Calu3 (cell line): ENCODE measurements around the gene SOAT1. TPM values are rescaled to one million over a fixed set of nuclear protein-coding genes. Genes with fewer than 3 reads are reported as not detected.
"Not testable (repeated sequence)": the region's sequence is repeated elsewhere in the genome, so short reads cannot be mapped to it uniquely, and the experiment has no call there.

Experiments
- BruUV-seq: library from RNA; stranded (reverse); fragments of 400-500 nt; replicated peaks from 2 replicates; lab custom pipeline; 2021; lab: Mats Ljungman, UMichigan
- CTCF ChIA-PET: fragments of 300-600 bp; sonication (Branson Sonifier 250); formaldehyde crosslinking; loops from one replicate; lab custom pipeline; 2022; ENCODE audit warnings: antibody characterized with exemption; lab: Charles Lee
- DNase-seq: peaks from one replicate; pipeline ENCODE4 v3.0.0; 2022
- H3K27ac Mint-ChIP-seq: one replicate; pipeline ENCODE4 v1.8.0; 2022; ENCODE audit warnings: mixed read lengths; ENCODE audit not compliant: unreplicated experiment
- H3K27me3 Mint-ChIP-seq: one replicate; pipeline ENCODE4 v1.8.0; 2022; ENCODE audit warnings: mixed read lengths; ENCODE audit not compliant: unreplicated experiment
- H3K36me3 Mint-ChIP-seq: one replicate; pipeline ENCODE4 v1.8.0; 2022; ENCODE audit warnings: mild to moderate bottlenecking, moderate library complexity, mixed read lengths; ENCODE audit not compliant: insufficient read depth, unreplicated experiment
- H3K4me1 Mint-ChIP-seq: one replicate; pipeline ENCODE4 v1.8.0; 2022; ENCODE audit warnings: mild to moderate bottlenecking, low read depth, mixed read lengths; ENCODE audit not compliant: unreplicated experiment
- H3K4me3 Mint-ChIP-seq: one replicate; pipeline ENCODE4 v1.8.0; 2022; ENCODE audit warnings: mild to moderate bottlenecking, low read depth, moderate library complexity, mixed read lengths; ENCODE audit not compliant: unreplicated experiment
- H3K9me3 Mint-ChIP-seq: one replicate; pipeline ENCODE4 v1.8.0; 2022; ENCODE audit warnings: low read depth, mixed read lengths; ENCODE audit not compliant: unreplicated experiment
- intact Hi-C: fragments of 100-400 bp; cut with micrococcal nuclease; formaldehyde crosslinking; loops from one replicate; pipeline ENCODE4 v1.10.0; 2022; ENCODE audit not compliant: unreplicated experiment
- total RNA-seq: library from RNA; stranded (reverse); gene quantifications from 2 replicates; pipeline ENCODE4 v1.2.3, GENCODE V29; 2022
- TF ChIP-seq, protein P1 (sequence below): fragments of 200-600 bp; IDR thresholded peaks from one replicate; pipeline ENCODE4 v1.8.0; 2022; ENCODE audit warnings: antibody characterized with exemption; ENCODE audit not compliant: unreplicated experiment

The SOAT1 gene
- total RNA-seq, 1 experiment from 2014 or later = 190 TPM

DNA sequence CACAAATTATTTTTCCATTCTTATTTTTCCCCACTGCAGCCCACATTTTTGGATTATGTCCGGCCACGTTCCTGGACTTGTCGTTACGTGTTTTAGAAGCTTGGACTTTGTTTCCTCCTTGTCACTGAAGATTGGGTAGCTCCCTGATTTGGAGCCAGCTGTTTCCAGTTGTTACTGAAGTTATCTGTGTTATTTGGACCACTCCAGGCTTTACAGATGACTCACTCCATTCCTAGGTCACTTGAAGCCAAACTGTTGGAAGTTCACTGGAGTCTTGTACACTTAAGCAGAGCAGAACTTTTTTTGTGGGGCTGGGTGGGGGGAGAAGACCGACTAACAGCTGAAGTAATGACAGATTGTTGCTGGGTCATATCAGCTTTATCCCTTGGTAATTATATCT lies 59.9 kb downstream of the SOAT1 start:
- CTCF ChIA-PET = no interaction called here

GRCh38 chr1:179361631-179362030 lies 68.0 kb downstream of the SOAT1 start:
- H3K36me3 Mint-ChIP-seq = peaks cover 41% of the 10 kb centered on the region
- BruUV-seq, H3K27me3 Mint-ChIP-seq, H3K4me1 Mint-ChIP-seq, DNase-seq, CTCF ChIA-PET, H3K27ac Mint-ChIP-seq, H3K4me3 Mint-ChIP-seq, H3K9me3 Mint-ChIP-seq, intact Hi-C loops: not testable (repeated sequence)

More for the DNA sequence above, 59.9 kb downstream of the SOAT1 start:
- H3K36me3 Mint-ChIP-seq = peaks cover 65% of the 10 kb centered on the region
- no peaks in the 10 kb centered on the region for H3K27me3 Mint-ChIP-seq
- H3K27ac Mint-ChIP-seq = no peak overlapping the region
- intact Hi-C loops = no loop called here
- H3K9me3 Mint-ChIP-seq = no peaks in the 10 kb centered on the region
- no peak for DNase-seq
- H3K4me3 Mint-ChIP-seq = no peak overlapping the region
- TF ChIP-seq, protein P1, sequence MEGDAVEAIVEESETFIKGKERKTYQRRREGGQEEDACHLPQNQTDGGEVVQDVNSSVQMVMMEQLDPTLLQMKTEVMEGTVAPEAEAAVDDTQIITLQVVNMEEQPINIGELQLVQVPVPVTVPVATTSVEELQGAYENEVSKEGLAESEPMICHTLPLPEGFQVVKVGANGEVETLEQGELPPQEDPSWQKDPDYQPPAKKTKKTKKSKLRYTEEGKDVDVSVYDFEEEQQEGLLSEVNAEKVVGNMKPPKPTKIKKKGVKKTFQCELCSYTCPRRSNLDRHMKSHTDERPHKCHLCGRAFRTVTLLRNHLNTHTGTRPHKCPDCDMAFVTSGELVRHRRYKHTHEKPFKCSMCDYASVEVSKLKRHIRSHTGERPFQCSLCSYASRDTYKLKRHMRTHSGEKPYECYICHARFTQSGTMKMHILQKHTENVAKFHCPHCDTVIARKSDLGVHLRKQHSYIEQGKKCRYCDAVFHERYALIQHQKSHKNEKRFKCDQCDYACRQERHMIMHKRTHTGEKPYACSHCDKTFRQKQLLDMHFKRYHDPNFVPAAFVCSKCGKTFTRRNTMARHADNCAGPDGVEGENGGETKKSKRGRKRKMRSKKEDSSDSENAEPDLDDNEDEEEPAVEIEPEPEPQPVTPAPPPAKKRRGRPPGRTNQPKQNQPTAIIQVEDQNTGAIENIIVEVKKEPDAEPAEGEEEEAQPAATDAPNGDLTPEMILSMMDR = no peak
- BruUV-seq = no TSS peak
- H3K4me1 Mint-ChIP-seq = no peaks in the 10 kb centered on the region

DNA sequence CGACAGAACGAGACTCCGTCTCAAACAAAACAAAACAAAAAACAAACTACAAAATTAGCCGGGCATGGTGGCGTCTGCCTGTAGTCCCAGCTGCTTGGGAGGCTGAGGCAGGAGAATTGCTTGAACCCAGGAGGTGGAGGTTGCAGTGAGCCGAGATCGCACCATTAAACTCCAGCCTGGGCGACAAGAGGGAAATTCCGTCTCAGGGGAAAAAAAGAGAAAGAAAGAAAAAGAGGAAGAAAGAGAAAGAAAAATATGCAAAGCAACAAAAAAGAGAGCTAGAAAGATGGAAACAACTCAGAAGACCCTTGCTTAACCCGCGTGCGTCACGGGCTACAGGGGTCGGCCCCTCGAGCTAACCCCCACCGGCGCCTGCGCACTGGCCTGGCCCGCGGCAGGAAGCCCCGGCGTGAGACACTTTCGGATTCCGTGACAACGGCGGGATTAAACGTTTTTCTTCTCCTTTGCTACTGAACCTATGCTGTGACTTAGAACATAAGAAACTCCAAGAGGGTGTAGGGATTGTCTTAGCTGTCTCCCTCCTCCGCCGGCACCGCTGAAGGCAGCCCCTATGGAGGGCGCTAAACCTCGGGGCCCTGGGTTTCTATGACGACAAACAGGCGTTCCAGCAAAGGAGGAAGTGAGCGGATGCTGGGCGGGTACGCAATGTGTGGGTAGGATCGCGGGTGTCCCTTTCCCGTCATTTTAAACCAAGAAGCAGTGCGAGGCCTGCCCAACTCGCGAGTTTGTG lies 71.9 kb downstream of the SOAT1 start, which contains the start of gene AXDND1:
TSS of gene AXDND1 (plus strand) at position 630 of the 751 bp plus-strand sequence. CDS start 539 bp downstream, outside the sequence.
- H3K4me1 Mint-ChIP-seq = no peaks in the 10 kb centered on the region
- no peaks in the 10 kb centered on the region for H3K27me3 Mint-ChIP-seq
- peak within 1 kb of the TSS; percentile 85 for H3K4me3 Mint-ChIP-seq
- peaks cover 21% of the 10 kb centered on the region for H3K36me3 Mint-ChIP-seq
- H3K27ac Mint-ChIP-seq = peak within 1 kb of the TSS; percentile 95
- TSS peak; percentile 82 for BruUV-seq
- peak; percentile 78 for DNase-seq
- CTCF ChIA-PET = interaction anchor here (0.5 to 1.3 kb wide), 2 partner anchors 19 to 71 kb away, joined by 5 read pairs; partner anchors contain the start of gene SOAT1
- no peaks in the 10 kb centered on the region for H3K9me3 Mint-ChIP-seq
- TF ChIP-seq, protein P1 = no peak
- intact Hi-C loops = loop anchor here (5.0 kb wide), 1 partner anchor 828 kb away; no protein-coding TSS in a partner anchor

- no peaks in the 10 kb centered on the region for H3K4me1 Mint-ChIP-seq
- TSS peak; percentile 52 for BruUV-seq
Observed at GRCh38 chr1:179366093-179366800, 72.7 kb downstream of the SOAT1 start.

More at GRCh38 chr1:179366093-179366800, 72.7 kb downstream of the SOAT1 start:
- Mint-ChIP-seq H3K9me3 (no peaks in the 10 kb centered on the region), H3K27ac (peak overlapping the region; percentile 95), H3K36me3 (peaks cover 21% of the 10 kb centered on the region), H3K27me3 (peaks cover 4% of the 10 kb centered on the region), H3K4me3 (peak overlapping the region; percentile 85)
- DNase-seq = no peak
- TF ChIP-seq, protein P1 = no peak
- intact Hi-C loops = loop anchor here (5.0 kb wide), 1 partner anchor 829 kb away; no protein-coding TSS in a partner anchor
- CTCF ChIA-PET = interaction anchor here (1.3 kb wide), 1 partner anchor 72 kb away, joined by 5 read pairs; the partner anchor contains the start of gene SOAT1
